ENCODE measurements around the gene RHAG.
"Not testable (repeated sequence)": the region's sequence is repeated elsewhere in the genome, so short reads cannot be mapped to it uniquely, and the experiment has no call there.

RHAG gene

DNA sequence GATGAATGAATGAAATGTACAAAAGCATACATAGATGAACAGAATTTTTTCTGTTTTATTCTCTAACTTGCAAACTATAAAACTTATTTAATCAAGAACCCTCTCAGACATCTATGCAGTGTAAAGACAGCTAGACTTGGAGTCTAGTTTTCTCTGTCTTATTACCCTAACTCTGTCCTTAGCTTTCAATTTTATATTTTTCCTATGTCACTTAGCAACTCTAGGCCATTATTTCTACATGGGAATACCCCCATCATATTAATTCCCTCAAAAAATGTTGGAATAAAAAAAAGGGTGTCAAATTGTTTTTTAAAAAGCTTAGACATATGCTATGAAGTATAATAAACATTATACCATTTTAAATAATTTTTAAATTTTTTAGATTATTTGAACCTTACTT lies 1.2 kb downstream of the RHAG start:
- no peak for DNase-seq

DNA sequence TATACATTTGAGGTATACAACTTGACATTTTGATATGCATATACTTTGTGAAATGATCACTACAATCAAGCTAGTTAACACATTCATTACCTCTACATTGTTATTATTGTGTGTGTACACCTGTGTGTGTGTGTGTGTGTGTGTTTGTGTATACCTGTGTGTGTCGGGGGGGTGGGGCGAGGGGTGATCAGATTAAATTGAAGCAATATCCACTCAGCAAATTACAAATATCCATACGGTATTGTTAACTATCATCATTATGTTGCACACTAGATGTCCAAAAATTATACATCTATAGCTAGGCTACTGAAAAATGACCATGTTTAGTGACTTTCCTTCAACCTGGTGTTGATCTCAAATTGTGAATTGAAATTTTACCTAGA lies 1.8 kb downstream of the RHAG start:
- no peak for DNase-seq

DNA sequence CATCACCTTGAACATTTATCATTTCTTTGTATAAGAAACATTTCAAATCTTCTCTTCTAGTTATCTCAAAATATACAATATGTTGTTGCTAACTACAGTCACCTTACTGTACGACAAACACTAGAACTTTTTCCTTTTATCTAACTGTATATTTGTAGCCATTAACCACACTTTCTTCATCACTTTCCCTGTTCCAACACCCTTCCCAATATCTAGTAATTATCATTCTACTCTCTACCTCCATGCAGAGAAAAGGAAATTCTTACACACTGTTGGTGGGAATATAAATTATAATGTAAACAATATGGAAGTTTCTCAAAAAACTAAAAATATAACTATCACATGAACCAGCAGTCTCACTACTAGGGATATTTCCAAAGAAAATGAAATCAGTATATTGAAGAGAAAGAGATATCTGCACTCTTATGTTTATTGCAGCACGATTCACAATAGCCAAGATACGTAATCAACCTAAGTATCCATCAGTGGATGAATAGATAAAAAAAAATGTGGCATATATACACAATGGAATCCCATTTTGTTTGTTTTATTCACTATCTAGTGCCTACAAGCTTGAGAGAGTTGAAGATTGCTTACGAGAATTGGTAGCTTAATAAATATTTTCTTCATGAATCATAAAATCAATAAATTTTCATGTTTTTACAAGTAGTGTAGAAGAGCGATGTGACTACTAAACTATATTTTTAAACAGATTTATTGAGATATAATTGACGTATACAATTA lies 2.4 kb downstream of the RHAG start:
- no peak for DNase-seq

DNA sequence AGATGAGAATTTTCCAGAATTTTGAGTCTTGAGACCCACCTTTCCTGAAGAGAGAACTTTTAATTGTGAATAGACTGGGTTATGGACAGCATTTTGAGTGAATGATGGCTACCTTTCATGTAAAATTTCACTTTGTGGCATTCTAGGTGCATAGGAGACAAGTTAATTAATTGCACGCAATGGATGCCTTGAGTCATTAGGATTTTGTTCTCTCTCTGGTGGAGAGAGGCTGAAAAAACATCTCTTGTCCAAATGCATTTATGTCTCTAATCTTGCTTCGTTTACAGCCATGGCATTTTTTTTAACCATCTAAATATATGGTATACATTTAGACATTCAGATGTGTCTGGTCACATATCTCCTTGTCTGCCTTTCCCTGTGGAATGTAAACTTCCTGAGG lies 3.1 kb downstream of the RHAG start:
- no peak for DNase-seq

DNA sequence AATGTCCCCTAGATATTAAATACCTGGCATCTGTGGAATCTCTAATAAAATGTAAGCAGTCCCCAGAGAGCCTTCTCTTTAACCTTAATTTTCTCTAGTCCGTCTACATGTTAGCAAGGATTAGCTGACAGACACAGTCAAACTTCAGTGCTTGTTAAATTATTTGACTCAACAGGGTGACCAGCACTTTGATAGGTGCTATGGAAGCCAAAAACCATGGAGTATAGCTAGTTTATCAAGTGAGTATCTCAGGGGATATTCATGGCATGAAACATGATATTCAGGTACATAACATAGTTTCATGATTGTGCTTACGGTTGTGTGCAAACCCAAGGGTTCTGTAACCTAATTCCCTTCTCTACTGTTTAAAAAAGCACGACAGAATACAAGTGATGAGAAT lies 3.9 kb downstream of the RHAG start:
- no peak for DNase-seq

DNA sequence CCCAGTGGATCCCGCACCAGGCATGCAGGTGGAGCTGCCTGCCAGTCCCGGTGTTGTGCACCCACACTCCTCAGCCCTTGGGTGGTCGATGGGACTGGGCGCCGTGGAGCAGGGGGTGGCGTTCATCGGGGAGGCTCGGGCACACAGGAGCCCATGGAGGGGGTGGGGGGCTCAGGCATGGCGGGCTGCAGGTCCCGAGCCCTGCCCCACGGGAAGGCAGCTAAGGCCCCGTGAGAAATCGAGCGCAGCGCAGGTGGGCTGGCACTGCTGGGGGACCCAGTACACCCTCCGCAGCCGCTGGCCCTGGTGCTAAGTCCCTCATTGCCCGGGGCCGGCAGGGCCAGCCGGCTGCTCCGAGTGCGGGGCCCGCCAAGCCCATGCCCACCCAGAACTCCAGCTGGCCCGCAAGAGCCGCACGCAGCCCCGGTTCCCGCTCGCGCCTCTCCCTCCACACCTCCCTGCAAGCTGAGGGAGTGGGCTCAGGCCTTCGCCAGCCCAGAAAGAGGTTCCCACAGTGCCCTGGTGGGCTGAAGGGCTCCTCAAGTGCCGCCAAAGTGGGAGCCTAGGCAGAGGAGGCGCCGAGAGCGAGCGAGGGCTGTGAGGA lies 7.1 kb downstream of the RHAG start:
- not testable (repeated sequence) for DNase-seq

DNA sequence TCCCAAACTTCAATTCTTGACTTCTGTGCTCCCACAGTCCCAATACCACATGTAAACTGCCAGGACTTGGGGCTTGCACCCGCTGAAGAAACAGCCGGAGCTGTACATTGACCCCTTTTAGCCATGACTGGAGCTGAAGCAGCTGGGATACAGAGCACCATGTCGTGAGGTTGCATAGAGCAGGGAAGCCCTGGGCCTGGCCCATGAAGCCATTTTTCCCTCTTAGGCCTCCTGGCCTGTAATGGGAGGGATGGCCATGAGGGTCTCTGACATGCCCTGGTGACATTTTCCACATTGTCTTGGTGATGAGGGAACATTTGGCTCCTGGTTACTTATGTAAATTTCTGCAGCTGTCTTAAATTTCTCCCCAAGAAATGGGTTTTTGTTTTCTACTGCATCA lies 9.8 kb downstream of the RHAG start:
- DNase-seq, result no peak

DNA sequence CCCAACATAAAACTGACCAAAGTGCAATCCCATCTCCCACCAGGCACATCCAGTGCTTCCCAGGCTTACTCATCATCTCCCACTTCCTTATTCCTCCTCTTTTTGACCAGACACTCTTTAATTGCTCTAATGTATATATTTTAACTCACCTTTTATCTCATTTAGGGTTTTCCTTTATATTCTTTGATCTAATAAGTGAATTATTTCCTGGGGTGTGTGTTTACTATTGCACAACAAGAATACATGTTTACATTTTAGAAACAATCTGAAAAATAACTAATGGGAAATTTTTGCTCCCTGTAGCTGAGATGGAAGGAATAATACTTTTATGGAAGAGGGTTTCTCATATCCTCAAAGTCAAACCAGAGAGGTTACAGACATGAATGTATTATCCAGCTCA lies 18.4 kb downstream of the RHAG start:
- DNase-seq, result no peak

DNA sequence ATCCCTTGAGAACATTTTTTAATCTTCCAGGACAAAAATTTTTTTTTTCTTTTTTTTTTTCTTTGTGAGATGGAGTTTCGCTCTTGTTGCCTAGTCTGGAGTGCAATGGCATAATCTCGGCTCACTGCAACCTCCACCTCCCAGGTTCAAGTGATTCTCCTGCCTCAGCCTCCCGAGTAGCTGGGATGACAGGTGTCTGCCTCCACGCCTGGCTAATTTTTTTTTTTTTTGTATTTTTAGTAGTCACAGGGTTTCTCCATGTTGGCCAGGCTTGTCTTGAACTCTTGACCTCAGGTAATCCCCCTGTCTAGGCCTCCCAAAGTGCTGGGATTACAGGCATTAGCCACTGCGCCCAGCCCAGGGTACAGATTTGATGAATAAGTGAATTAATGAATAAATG lies 22.5 kb downstream of the RHAG start:
- not testable (repeated sequence) for DNase-seq

DNA sequence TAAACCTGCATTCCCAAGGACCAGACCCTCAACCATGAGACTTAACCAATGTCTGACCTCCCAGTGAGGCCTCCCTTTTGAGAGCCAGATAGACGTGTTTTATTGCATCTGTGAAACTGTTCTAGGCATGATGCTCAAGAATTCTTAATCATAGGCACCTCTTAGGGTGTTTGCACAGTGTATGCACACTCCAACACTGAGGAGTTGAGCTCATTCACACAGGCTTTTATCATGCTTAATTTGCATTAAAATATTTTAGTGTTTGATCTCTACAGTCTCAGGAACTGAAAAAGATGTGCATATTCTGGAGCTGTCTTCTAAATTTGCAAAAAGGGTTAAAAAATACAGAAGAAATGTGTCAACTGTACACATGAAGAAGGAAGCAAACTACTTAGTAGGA lies 27.4 kb downstream of the RHAG start:
- no peak for DNase-seq

DNA sequence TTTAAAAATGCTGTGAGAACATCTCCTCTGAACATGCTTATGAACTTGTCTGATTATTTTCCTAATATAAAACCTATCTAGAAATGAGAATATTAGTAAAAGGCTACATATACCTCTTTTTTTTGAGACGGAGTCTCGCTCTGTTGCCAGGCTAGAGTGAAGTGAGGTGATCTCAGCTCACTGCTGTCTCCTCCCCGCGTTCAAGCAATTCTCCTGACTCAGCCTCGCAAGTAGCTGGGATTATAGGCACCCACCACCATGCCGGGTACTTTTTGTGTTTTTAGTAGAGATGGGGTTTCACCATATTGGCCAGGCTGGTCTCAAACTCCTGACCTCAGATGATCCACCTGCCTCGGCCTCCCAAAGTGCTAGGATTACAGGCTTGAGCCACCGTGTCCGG lies 28.4 kb downstream of the RHAG start:
- not testable (repeated sequence) for DNase-seq

DNA sequence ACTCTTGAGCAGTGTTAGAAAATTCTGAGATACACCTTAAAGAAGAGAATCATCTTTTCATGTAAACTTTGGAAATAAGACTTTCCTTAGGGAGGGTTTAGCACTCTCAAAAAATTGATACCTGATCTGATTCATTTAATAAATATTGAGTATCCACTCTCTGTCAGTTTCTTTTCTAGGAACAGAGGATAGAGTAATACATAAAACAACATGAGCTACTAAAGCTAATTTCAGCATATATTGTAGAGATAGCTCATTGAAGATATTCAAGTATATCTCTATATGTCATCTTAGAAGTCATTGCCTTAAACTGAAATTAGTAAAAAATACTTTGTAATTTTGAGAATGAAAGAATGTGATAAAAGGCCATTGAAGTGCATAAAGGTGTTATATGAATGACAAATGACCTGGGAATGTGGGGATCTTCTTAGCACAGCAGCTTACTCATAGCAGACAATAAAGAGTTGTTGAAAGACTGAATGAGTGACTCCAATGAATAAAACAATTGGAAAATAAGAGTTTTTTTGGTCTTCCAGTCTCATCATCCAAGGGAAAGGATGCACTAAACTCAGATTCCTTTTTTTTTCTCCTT lies 29.2 kb downstream of the RHAG start:
- DNase-seq, result no peak

DNA sequence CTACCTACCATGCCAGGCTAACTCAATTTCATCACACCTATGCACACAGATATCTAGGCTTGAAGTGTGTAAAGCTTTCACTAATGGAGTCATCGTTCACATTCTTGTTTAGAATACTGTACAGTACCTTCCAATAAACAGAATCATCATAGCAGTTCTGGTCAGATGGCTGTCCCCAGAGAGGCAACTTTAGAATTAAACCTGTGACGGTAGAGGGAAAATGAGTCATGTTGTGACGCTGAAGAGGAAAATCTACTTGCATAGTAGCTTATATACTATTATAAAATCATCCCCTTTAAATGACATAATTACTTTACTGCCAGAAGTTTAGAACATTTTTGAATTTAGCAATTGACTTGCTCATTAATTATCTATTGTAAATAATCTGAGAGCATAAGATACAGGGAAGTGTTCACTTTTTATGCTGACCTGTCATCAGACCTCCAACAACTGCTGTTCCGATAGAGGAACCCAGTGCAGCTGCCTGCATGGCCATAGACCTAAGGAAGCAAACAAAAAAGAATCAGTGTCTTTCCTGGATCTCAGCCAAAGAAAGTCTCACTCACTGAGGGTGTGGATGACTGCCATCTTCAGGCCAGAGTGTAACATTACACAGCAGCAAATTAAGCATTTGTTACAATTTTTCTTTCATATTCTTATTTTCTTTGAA lies 29.8 kb downstream of the RHAG start:
- DNase-seq, result peak; percentile 6

DNA sequence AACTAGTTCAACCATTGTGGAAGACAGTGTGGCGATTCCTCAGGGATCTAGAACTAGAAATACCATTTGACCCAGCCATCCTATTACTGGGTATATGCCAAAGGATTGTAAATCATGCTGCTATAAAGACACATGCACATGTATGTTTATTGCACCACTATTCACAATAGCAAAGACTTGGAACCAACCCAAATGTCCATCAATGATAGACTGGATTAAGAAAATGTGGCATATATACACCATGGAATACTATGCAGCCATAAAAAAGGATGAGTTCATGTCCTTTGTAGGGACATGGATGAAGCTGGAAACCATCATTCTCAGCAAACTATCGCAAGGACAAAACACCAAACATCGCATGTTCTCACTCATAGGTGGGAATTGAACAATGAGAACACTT lies 32.6 kb downstream of the RHAG start:
- not testable (repeated sequence) for DNase-seq

DNA sequence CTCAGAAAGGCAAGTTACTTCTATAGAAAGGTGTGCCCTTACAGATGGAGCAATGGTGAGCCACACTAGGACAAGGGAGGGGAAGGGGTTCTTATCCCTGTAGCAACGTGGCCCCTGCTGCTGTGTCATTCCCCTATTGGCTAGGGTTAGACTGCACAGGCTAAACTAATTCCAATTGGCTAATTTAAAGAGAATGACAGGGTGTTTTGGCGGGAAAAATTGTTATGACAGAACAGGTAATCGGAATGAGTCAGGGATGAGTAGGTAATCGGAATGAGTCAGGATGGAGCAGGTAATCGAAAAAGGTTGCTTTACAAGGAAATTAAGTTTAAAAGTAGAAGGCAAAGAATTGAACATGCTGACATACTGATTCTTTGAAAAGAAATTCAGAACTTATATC lies 49.4 kb downstream of the RHAG start:
- not testable (repeated sequence) for DNase-seq

DNA sequence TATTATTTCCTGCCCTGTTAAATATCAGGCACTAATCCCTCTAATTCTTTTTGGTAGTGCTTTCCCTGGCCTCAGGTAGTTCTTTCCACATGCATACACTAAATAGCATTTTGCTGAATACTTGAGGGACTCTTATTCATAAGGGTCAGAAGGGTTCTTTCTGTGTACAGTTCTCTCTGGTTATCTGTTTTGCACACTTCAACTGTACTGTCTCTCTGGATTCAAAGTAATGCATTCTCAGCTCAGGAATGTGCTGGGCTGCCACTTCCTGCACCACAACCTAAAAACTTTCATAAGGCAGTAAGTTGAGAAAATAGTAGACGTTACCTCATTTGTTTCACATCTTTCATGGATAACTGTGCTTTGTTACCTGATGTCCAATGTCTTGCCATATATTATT lies 54.1 kb downstream of the RHAG start:
- DNase-seq, result no peak

DNA sequence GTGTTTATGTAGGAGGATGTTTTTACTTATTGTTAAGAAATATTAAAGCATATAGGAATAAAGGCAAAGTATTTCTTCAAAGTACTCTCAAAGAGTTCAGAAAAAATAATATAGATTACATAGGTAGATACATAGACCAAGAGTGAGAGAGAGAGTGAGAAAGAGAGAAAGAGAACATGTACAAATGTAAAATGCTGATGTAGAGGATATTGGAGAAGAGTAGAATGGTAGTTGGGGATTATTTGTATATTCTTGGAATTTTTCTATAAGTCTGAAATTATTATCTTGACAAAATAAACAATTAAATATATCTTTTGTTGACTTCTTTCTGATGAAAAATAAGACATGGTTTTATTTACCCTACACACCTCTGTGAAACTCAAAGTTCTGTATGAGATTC lies 57.0 kb downstream of the RHAG start:
- no peak for DNase-seq

DNA sequence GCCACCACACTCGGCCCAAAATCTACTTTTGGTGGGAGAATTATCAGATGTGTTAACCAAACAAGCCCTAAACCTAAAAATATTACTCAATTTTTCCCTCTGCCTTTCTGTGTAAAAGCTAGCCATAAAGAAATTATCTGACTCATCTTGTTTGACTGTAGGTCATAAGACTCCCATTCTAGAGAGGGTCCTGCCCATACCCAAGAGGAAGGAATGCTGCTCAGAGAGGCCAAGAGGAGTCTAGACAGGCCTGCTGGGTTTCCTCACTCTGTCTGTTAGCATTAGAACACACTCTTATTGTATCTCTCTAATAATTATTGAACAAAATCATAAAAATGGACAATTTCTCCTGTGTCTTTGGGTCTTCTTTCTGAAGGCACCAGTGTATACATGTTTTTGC lies 60.0 kb downstream of the RHAG start:
- no peak for DNase-seq

DNA sequence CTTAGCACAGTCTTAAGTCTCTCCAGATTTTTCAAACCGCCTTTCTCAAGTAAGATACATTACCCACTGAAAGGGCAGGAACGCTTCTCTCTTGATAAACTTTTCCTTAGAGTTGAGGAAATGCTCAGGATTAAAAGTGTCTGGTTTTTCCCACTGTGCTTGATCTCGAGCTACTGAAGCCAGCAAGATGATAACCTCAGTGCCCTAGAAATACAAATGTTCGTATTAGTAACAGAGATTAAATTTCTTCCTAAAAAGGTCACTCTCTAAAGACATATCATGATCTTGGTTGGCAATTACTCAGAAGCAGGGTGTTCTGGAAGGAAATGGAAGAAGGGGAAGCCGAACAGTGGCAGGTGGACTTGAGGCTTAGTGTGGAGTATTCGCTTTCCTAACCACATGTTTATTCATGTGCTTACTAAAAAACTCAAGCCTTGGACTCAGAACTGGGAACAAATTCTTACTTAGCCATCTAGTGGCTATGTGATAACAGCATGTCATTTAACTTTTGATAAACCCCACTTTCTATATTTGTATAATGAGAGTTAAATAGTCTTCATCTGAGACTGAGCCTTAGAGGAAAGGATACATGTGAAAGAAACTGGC lies 66.1 kb downstream of the RHAG start:
- no peak for DNase-seq

DNA sequence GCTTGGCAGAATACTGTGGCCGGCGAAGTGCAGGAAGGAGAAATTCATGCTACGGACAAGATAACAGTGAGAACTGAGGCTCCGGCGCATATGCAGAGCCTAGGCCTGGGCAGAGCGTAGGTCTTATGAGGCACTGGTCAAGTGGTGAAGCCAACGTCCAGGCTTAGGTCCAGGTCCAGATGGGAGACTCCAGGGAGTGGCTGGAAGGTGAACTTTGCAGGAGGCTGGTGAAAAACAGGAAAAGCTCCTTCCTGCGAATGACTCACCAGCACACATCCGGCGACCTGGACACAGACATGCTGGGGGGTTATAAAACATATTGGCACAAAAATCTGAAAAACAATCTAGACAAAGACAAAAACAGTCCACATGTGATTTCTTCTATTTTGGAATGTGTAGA lies 70.8 kb downstream of the RHAG start:
- DNase-seq, result no peak

DNA sequence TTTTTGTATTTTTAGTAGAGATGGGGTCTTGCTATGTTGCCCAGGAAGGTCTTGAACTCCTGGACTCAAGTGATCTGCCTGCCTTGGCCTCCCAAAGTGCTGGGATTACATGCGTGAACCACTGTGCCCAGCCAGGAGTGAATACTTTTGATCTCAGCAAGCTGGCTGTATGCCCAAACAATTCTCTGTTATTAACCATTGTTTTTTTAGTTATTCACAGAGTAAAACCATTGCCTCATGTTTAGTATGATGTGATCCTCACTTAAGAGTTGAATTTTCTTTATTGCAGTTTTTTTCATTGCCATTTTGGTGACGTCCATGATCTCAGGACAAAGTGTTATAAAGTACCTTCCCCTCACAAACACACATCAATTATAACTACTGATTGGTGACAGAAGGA lies 71.4 kb downstream of the RHAG start:
- no peak for DNase-seq

DNA sequence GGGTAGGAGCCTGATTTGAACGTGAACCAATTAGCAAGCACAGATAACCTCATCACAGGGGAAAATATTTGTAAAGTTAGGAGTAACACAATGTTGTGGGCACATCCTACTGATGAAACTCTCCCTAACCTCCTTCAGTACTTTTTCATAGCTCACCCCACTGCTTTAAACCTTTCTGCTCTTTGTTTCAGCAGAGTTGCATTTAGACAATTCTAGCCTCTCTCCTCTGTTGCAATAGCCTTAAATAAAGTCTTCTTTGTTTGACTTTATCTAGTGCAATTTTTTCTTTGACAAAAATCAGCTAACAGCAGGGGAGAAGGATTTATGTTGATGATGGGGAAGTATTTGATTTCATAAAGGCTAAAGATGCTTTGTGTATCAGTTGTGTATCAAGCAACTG lies 72.1 kb downstream of the RHAG start:
- no peak for DNase-seq

DNA sequence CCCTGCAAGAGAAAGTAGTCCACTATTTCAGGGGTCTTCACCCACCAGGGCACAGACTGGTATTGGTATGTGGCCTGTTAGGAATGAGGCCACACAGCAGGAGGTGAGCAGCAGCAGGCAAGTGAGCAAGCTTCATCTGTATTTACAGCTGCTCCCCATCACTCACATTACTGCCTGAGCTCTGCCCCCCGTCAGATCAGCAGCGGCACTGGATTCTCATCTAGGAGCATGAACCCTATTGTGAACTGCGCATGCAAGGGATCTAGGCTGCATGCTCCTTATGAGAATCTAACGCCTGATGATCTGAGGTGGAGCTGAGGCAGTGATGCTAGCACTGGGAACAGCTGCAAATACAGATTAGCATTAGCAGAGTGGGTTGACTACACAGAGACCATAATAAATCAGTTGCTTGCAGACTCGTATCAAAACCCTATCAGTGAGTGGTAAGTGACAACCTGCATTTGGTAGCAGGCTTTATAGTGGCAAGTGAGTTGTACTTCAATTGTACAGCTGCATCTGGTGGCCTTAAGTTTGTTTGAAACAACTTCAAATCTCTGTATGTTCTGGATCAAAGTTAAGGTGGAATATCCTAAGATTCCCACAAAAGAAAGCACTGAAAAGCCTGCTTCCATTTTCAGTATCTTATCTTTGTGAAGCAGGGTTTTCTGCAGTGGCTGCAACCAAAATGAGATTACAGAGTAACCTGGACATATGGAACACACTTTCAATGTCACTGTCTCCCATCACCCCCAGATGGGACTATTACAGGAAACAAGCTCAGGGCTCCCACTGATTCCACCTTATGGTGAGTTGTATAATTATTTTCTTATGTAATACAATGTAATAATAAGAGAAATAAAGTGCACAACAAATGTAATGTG lies 73.4 kb downstream of the RHAG start:
- DNase-seq, result no peak

All from stimulated activated CD4-positive, alpha-beta T cell treated with anti-CD3 and anti-CD28 coated beads, Interleukin-4, amount 100 ng/mL, for 24 hours (primary cell).